Activated CD4-positive, alpha-beta T cell treated with anti-CD3 and anti-CD28 coated beads, Interleukin-2, amount 10 ng/mL, durations not matched to agents 7 days and 5 days (primary cell): ENCODE data around the gene PYCARD. TPM values are rescaled to one million over a fixed set of nuclear protein-coding genes. Genes with fewer than 3 reads are reported as not detected.

Experiments used
- CTCF ChIA-PET: fragments of 350-600 bp; sonication (Branson Sonifier 250); formaldehyde crosslinking; loops from one replicate; lab custom pipeline; 2021; ENCODE audit warnings: antibody characterized with exemption; lab: Charles Lee
- POLR2A ChIA-PET: fragments of 350-600 bp; sonication (Branson Sonifier 250); formaldehyde crosslinking; loops from one replicate; lab custom pipeline; 2021; ENCODE audit warnings: antibody characterized with exemption; lab: Charles Lee
- DNase-seq: peaks from one replicate; pipeline ENCODE4 v3.0.0-alpha.2; 2020
- H3K27ac Mint-ChIP-seq: one replicate; pipeline ENCODE4 v1.8.0; 2021; ENCODE audit warnings: mild to moderate bottlenecking, moderate library complexity, mixed read lengths
- H3K27me3 Mint-ChIP-seq: one replicate; pipeline ENCODE4 v1.8.0; 2021; ENCODE audit warnings: mixed read lengths
- H3K36me3 Mint-ChIP-seq: one replicate; pipeline ENCODE4 v1.8.0; 2021; ENCODE audit warnings: low read depth, mixed read lengths
- H3K4me1 Mint-ChIP-seq: one replicate; pipeline ENCODE4 v1.8.0; 2021; ENCODE audit warnings: mixed read lengths
- H3K4me3 Mint-ChIP-seq: one replicate; pipeline ENCODE4 v1.8.0; 2021; ENCODE audit warnings: mild to moderate bottlenecking, moderate library complexity, mixed read lengths
- H3K9me3 Mint-ChIP-seq: one replicate; pipeline ENCODE4 v1.8.0; 2021; ENCODE audit warnings: mixed read lengths
- total RNA-seq, 2 experiments: library from RNA; stranded (reverse); gene quantifications; one replicate each; pipeline ENCODE4 v1.2.3, GENCODE V29; 2021

The PYCARD gene
- total RNA-seq, 2 experiments from 2014 or later, result 66.8 to 68.0 TPM

DNA sequence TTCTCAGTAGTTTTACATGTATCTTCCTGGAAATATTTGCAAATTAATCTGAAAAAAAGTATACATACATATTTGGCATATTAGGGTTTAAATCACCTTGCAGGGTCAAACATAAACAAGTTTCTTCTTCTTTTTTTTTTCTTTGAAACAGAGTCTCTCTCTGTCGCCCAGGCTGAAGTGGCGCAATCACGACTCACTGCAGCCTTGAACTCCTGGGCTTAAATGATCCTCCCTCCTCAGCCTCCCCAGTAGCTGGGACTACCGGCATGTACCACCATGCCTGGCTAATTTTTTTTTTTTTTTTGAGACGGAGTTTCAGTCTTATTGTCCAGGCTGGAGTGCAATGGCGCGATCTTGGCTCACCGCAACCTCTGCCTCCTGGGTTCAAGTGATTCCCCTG, 35.2 kb downstream of the PYCARD start:
- no peaks in the 10 kb centered on the region for H3K36me3 Mint-ChIP-seq
- ChIA-PET CTCF (interaction anchor here (0.6 to 1.6 kb wide), 3 partner anchors 25 to 232 kb away, joined by 3 to 5 read pairs (median 4); no protein-coding TSS in a partner anchor), POLR2A (no interaction called here)
- DNase-seq, result no peak
- no peaks in the 10 kb centered on the region for H3K9me3 Mint-ChIP-seq
- no peaks in the 10 kb centered on the region for H3K4me1 Mint-ChIP-seq
- no peak overlapping the region for H3K27ac Mint-ChIP-seq
- no peak overlapping the region for H3K4me3 Mint-ChIP-seq
- peaks cover 2% of the 10 kb centered on the region for H3K27me3 Mint-ChIP-seq

DNA sequence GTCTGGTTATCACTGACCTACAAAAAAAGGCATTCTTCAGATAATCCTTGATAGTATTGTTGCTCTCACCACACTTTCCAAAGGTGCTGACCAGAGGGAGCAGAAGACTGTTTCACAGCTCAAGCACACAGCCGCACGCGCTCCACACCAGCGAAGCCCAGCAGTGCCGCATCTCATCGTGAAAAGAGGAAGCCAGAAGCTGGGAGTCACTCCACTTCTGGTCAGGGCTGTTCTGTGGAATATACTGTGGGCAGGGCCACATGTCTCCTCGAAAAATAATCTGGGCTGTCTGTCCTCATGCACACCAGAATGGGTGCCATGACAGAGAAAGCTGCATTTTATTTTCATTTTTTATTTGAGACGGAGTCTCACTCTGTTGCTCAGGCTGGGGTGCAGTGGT, 45.4 kb downstream of the PYCARD start:
- Mint-ChIP-seq H3K36me3 (no peaks in the 10 kb centered on the region), H3K4me1 (peaks cover 12% of the 10 kb centered on the region), H3K4me3 (peak overlapping the region; percentile 11), H3K9me3 (no peaks in the 10 kb centered on the region), H3K27ac (no peak overlapping the region), H3K27me3 (peaks cover 11% of the 10 kb centered on the region)
- no peak for DNase-seq
- CTCF ChIA-PET, result interaction anchor here (0.9 to 3.6 kb wide), 5 partner anchors 11 to 284 kb away, joined by 3 to 33 read pairs (median 3); partner anchors contain the start of gene KAT8
- POLR2A ChIA-PET, result interaction anchor here (1.0 kb wide), 1 partner anchor 26 kb away, joined by 3 read pairs; no protein-coding TSS in a partner anchor

Other genes starting within 250 kb of the PYCARD start
- gene SETD1A, start 245.0 kb downstream of the PYCARD start, total RNA-seq, result 10 to 100 TPM; 26.5 to 26.6 TPM
- gene HSD3B7, start 217.6 kb downstream of the PYCARD start, total RNA-seq, result 1 to 10 TPM; 3.4 to 3.5 TPM
- 1 to 10 TPM in 1 of 2 experiments, under 1 TPM in 1; 0.62 to 1.1 TPM for gene STX1B, start 192.1 kb downstream of the PYCARD start, total RNA-seq
- gene STX4, start 169.2 kb downstream of the PYCARD start, total RNA-seq, result 10 to 100 TPM; 48.0 to 56.7 TPM
- 10 to 100 TPM; 11.2 to 12.9 TPM for gene ZNF668, start 128.5 kb downstream of the PYCARD start, total RNA-seq
- 10 to 100 TPM; 28.3 to 33.3 TPM for gene ZNF646, start 128.3 kb downstream of the PYCARD start, total RNA-seq
- 1 to 10 TPM; 3.5 to 5.7 TPM for gene PRSS53, start 113.8 kb downstream of the PYCARD start, total RNA-seq
- gene VKORC1, start 108.0 kb downstream of the PYCARD start, total RNA-seq, result 10 to 100 TPM; 55.5 to 59.3 TPM
- 10 to 100 TPM; 23.0 to 23.5 TPM for gene BCKDK, start 94.4 kb downstream of the PYCARD start, total RNA-seq
- 10 to 100 TPM; 63.4 to 67.7 TPM for gene KAT8, start 85.1 kb downstream of the PYCARD start, total RNA-seq
- under 1 TPM in 1 of 2 experiments, not detected in 1; 0.17 TPM for gene PRSS8, start 67.0 kb downstream of the PYCARD start, total RNA-seq
- gene PRSS36, start 52.7 kb downstream of the PYCARD start, total RNA-seq, result 1 to 10 TPM in 1 of 2 experiments, under 1 TPM in 1; 0.89 to 1.7 TPM
- gene FUS, start 22.6 kb downstream of the PYCARD start, total RNA-seq, result 100 to 1,000 TPM; 552 to 581 TPM
- not detected for gene TRIM72, start 11.4 kb upstream of the PYCARD start, total RNA-seq
- not detected for gene PYDC1, start 14.4 kb upstream of the PYCARD start, total RNA-seq
- gene ITGAM, start 57.2 kb upstream of the PYCARD start, total RNA-seq, result 10 to 100 TPM; 22.0 to 22.6 TPM
- 1 to 10 TPM; 2.9 to 3.1 TPM for gene ITGAX, start 152.4 kb upstream of the PYCARD start, total RNA-seq
- not detected for gene ITGAD, start 190.6 kb upstream of the PYCARD start, total RNA-seq
- gene COX6A2, start 225.6 kb upstream of the PYCARD start, total RNA-seq, result not detected
- under 1 TPM; 0.07 to 0.12 TPM for gene ZNF843, start 240.0 kb upstream of the PYCARD start, total RNA-seq